Endothelial cell of umbilical vein (primary cell): ENCODE data around the gene AMDHD2. TPM values are rescaled to one million over a fixed set of nuclear protein-coding genes. Genes with fewer than 3 reads are reported as not detected.

Experiments
- BruUV-seq: library from RNA; stranded (reverse); fragments of 400-500 nt; replicated peaks from 2 replicates; lab custom pipeline; 2021; lab: Mats Ljungman, UMichigan
- CTCF ChIA-PET: fragments of 300-600, 350-600 bp; sonication (Branson Sonifier 250); formaldehyde crosslinking; loops from one replicate; lab custom pipeline; 2021; ENCODE audit warnings: antibody characterized with exemption, inconsistent platforms; lab: Charles Lee
- POLR2A ChIA-PET: fragments of 300-600, 350-600 bp; sonication (Branson Sonifier 250); formaldehyde crosslinking; loops from one replicate; lab custom pipeline; 2021; ENCODE audit warnings: antibody characterized with exemption, inconsistent platforms; lab: Charles Lee
- DNase-seq: peaks from one replicate; pipeline ENCODE4 v3.0.0-alpha.2; 2011; ENCODE audit warnings: low read depth, low spot score
- FAIRE-seq: peaks from 2 replicates; lab custom pipeline; 2011; peaks lifted over from hg19 to GRCh38; lab: Jason Lieb, UNC
- H2AFZ ChIP-seq: 2 replicates; pipeline ENCODE4 v1.6.0; 2012; ENCODE audit warnings: low read depth, low read length, control low read depth, inconsistent platforms
- H3K27ac ChIP-seq: 2 replicates; pipeline ENCODE4 v1.5.1; 2011; ENCODE audit warnings: low read depth, mild to moderate bottlenecking, control low read depth, low read length, moderate library complexity; ENCODE audit not compliant: insufficient read depth
- H3K27me3 ChIP-seq, 2 experiments: 2 replicates each; pipeline versions ENCODE4 v1.6.0 to v1.6.1; 2011; ENCODE audit warnings: low read length in 2 of 2, mixed read lengths in 1 of 2; ENCODE audit not compliant: control insufficient read depth in 2 of 2, insufficient read depth in 2 of 2
- H3K36me3 ChIP-seq, 2 experiments: 2 replicates in 1 of 2; 3 replicates in 1 of 2; pipeline ENCODE4 v1.5.1; 2011; ENCODE audit warnings: low read length in 2 of 2, mild to moderate bottlenecking in 1 of 2, moderate library complexity in 1 of 2; ENCODE audit not compliant: control insufficient read depth in 2 of 2, insufficient read depth in 2 of 2; ENCODE audit errors: extremely low read depth in 1 of 2
- H3K4me1 ChIP-seq: 3 replicates; pipeline ENCODE4 v1.5.1; 2011; ENCODE audit warnings: mild to moderate bottlenecking, low read length; ENCODE audit not compliant: control insufficient read depth, insufficient read depth; ENCODE audit errors: extremely low read depth
- H3K4me2 ChIP-seq: 2 replicates; pipeline ENCODE4 v1.6.1; 2011; ENCODE audit warnings: low read length, control low read depth, mixed read lengths; ENCODE audit not compliant: insufficient read depth
- H3K4me3 ChIP-seq, 3 experiments: fragments of 200-600 bp in 1 of 3; sonication (generic), shearing (Covaris generic) in 1 of 3; replicated peaks in 1 of 3; 2 replicates each; pipeline ENCODE4 v1.5.1; 2011 to 2016; ENCODE audit warnings: control low read depth in 3 of 3, low read length in 3 of 3, mild to moderate bottlenecking in 2 of 3, inconsistent platforms in 1 of 3, low read depth in 1 of 3, moderate library complexity in 1 of 3; ENCODE audit not compliant: insufficient read depth in 1 of 3
- H3K79me2 ChIP-seq: 2 replicates; pipeline ENCODE4 v1.6.0; 2012; ENCODE audit warnings: low read length, inconsistent platforms; ENCODE audit not compliant: control insufficient read depth, insufficient read depth
- H3K9ac ChIP-seq: replicated peaks from 2 replicates; pipeline ENCODE3; 2011; ENCODE audit warnings: low read length, control low read depth; ENCODE audit not compliant: insufficient read depth; ENCODE audit errors: extremely low read depth
- H3K9me1 ChIP-seq: replicated peaks from 3 replicates; pipeline ENCODE4 v1.6.0; 2011; ENCODE audit warnings: mild to moderate bottlenecking, low read length; ENCODE audit not compliant: control insufficient read depth, insufficient read depth; ENCODE audit errors: extremely low read depth
- H3K9me3 ChIP-seq: replicated peaks from 2 replicates; pipeline ENCODE4 v1.5.1; 2012; ENCODE audit warnings: low read length, inconsistent platforms; ENCODE audit not compliant: control insufficient read depth, insufficient read depth
- H4K20me1 ChIP-seq: replicated peaks from 2 replicates; pipeline ENCODE3; 2011; ENCODE audit warnings: mild to moderate bottlenecking, low read length; ENCODE audit not compliant: control insufficient read depth, insufficient read depth; ENCODE audit errors: extremely low read depth
- CTCF ChIP-seq, 2 donors: IDR thresholded peaks; 1 replicate in 1 of 2; 2 replicates in 1 of 2; pipeline ENCODE4 v1.5.1; 2011; ENCODE audit warnings: low read length in 2 of 2, mild to moderate bottlenecking in 2 of 2, moderate library complexity in 2 of 2, control low read depth in 1 of 2, inconsistent platforms in 1 of 2, low read depth in 1 of 2; ENCODE audit not compliant: insufficient read depth in 1 of 2; ENCODE audit errors: extremely low read depth in 1 of 2
- EZH2 ChIP-seq: IDR thresholded peaks from 2 replicates; pipeline ENCODE4 v1.6.1; 2012; ENCODE audit warnings: borderline replicate concordance, low read depth, mild to moderate bottlenecking, moderate library complexity, low read length, inconsistent platforms; ENCODE audit not compliant: severe bottlenecking
- FOS ChIP-seq: IDR thresholded peaks from 2 replicates; pipeline ENCODE4 v1.6.1; 2011; ENCODE audit warnings: mild to moderate bottlenecking, low read length, moderate library complexity, borderline replicate concordance; ENCODE audit not compliant: insufficient read depth
- GATA2 ChIP-seq: IDR thresholded peaks from 2 replicates; pipeline ENCODE4 v1.7.0; 2011; ENCODE audit warnings: low read depth, mild to moderate bottlenecking, moderate library complexity, mixed read lengths, low read length; ENCODE audit not compliant: insufficient read length, insufficient read depth
- JUN ChIP-seq: IDR thresholded peaks from 2 replicates; pipeline ENCODE4 v1.6.1; 2011; ENCODE audit warnings: borderline replicate concordance, low read depth; ENCODE audit not compliant: insufficient read length, insufficient read depth
- MAX ChIP-seq: IDR thresholded peaks from 2 replicates; pipeline ENCODE4 v1.6.1; 2011; ENCODE audit not compliant: insufficient read depth, insufficient read length
- MYC ChIP-seq: IDR thresholded peaks from one replicate; pipeline ENCODE4 v1.6.1; 2011; ENCODE audit warnings: mild to moderate bottlenecking, low read depth, low read length
- POLR2A ChIP-seq: IDR thresholded peaks from 2 replicates; pipeline ENCODE4 v1.6.1; 2012; ENCODE audit warnings: low read depth, mild to moderate bottlenecking, control low read depth, low read length
- POLR2AphosphoS5 ChIP-seq: IDR thresholded peaks from 2 replicates; pipeline ENCODE4 v1.6.1; 2012; ENCODE audit warnings: low read depth, mild to moderate bottlenecking, control low read depth, low read length, moderate library complexity; ENCODE audit not compliant: insufficient read depth
- dilution Hi-C: fragments of 300-500 bp; cut with MboI; formaldehyde crosslinking; loops from one replicate; pipeline ENCODE4 v1.15.0; 2019; ENCODE audit warnings: low sequenced_read_pairs; ENCODE audit not compliant: extremely low pct_ligation_motif_present
- intact Hi-C: fragments of 100-400 bp; cut with micrococcal nuclease; formaldehyde crosslinking; loops from one replicate; pipeline ENCODE4 v1.10.0; 2022
- polyA plus RNA-seq, 4 experiments: library from polyadenylated mRNA; depleted of rRNA in 3 of 4; stranded (reverse) in 3 of 4; unstranded in 1 of 4; fragments of >200 nt; gene quantifications; 2 replicates each; pipeline versions ENCODE4 v1.2.1 to v1.2.3, GENCODE V29; 2011 to 2012; ENCODE audit warnings: missing spikeins in 1 of 4
- total RNA-seq: library from RNA; stranded (reverse); gene quantifications from 2 replicates; pipeline ENCODE4 v1.2.3, GENCODE V29; 2021

Gene AMDHD2
- total and polyA plus RNA-seq, 2 donors (not counting 3 experiments of a cell fraction or from before 2014, with no cell fraction given), result 39.4 to 59.5 TPM

DNA sequence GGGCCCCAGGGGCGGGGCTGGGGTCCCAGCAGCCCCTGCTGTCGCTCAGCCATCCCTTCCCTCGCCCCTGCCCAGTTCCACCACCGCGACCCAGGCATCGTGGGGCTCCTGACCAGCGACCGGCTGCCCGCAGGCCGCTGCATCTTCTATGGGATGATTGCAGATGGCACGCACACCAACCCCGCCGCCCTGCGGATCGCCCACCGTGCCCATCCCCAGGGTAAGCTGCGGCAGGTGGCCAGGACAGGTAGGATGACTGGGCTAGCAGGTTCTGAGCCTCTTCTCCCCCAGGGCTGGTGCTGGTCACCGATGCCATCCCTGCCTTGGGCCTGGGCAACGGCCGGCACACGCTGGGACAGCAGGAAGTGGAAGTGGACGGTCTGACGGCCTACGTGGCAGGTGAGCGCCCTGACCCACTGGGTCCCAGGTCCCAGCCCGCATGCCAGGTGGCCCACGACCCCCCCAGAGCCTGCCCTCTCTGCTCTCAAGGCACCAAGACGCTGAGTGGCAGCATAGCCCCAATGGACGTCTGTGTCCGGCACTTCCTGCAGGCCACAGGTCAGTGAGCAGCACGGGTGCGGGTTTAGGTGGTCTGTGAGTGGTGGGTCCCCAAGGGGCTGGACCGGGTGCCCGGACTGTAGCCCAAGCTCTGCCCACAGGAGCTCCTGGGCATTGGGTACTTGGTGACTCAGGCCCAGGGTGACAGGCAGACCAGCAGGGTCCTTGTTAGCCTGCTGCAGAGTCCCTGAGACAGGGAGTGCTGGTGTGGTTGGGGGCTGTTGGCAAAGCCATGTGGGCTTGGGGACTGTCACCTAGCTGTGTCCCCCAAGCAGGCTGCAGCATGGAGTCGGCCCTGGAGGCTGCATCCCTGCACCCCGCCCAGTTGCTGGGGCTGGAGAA is 8.2 kb downstream of the AMDHD2 start:
- Histone ChIP-seq H3K4me1 (peaks cover 13% of the 10 kb centered on the region), H3K79me2 (no peaks in the 10 kb centered on the region), H3K27me3 (no peaks in the 10 kb centered on the region), H3K4me3 (no peak overlapping the region), H3K36me3 (peaks cover 7 to 44% of the 10 kb centered on the region in 2 experiments), H3K4me2 (no peak overlapping the region), H4K20me1 (no peaks in the 10 kb centered on the region), H3K27ac (no peak overlapping the region), H3K9ac (no peak overlapping the region), H2AFZ (no peak overlapping the region), H3K9me3 (no peaks in the 10 kb centered on the region), H3K9me1 (no peaks in the 10 kb centered on the region)
- POLR2A ChIA-PET, result interaction anchor here (1.2 kb wide), 1 partner anchor 8 kb away, joined by 5 read pairs; the partner anchor contains the start of gene AMDHD2
- no peak for DNase-seq
- CTCF ChIA-PET, result no interaction called here
- dilution Hi-C loops (no loop called here), intact Hi-C loops (no loop called here)
- no peak for FAIRE-seq
- BruUV-seq, result no TSS peak
- no peak for TF ChIP-seq CTCF (IDR thresholded peaks at IDR 0.05; ENCODE audit: extremely low read depth in 1 of 2, insufficient read depth in 1 of 2, low read depth in 1 of 2, low read length in 2 of 2)
- TF ChIP-seq EZH2, result no peak
- no peak for TF ChIP-seq POLR2A
- TF ChIP-seq FOS, result no peak
- TF ChIP-seq JUN, result no peak
- TF ChIP-seq MAX, result no peak
- no peak for TF ChIP-seq POLR2AphosphoS5
- TF ChIP-seq GATA2, result no peak
- no peak for TF ChIP-seq MYC
